NCI-H2196 treated with DMSO at 0.1 percent for 48 hours (cell line): ENCODE measurements around the gene HTR3A.

Experiments used
- DNase-seq: peaks from one replicate; lab custom pipeline; 2025; ENCODE audit not compliant: unreplicated experiment; lab: John Stamatoyannopoulos, UW

Gene HTR3A

GRCh38 chr11:113977701-113978100, 2.8 kb downstream of the HTR3A start:
- DNase-seq: no peak

- DNase-seq: no peak
Observed at GRCh38 chr11:113979431-113979830, 4.5 kb downstream of the HTR3A start.

GRCh38 chr11:113980785-113981184, 5.9 kb downstream of the HTR3A start:
- no peak for DNase-seq

GRCh38 chr11:113982306-113982705, 7.4 kb downstream of the HTR3A start:
- no peak for DNase-seq

GRCh38 chr11:113984781-113985180, 9.9 kb downstream of the HTR3A start:
- no peak for DNase-seq

GRCh38 chr11:113985906-113986305, 11.0 kb downstream of the HTR3A start:
- DNase-seq: no peak

- DNase-seq: no peak
Observed at GRCh38 chr11:113986351-113987140, 11.6 kb downstream of the HTR3A start.

- no peak for DNase-seq
Observed at GRCh38 chr11:113989381-113989780, 14.5 kb downstream of the HTR3A start.

- DNase-seq: no peak
Observed at GRCh38 chr11:113989916-113990315, 15.0 kb downstream of the HTR3A start.

GRCh38 chr11:113991170-113991569, 16.3 kb downstream of the HTR3A start:
- no peak for DNase-seq

- DNase-seq: peak; percentile 66
Observed at GRCh38 chr11:113991718-113992458, 17.0 kb downstream of the HTR3A start.

- no peak for DNase-seq
Observed at GRCh38 chr11:113992459-113993110, 17.7 kb downstream of the HTR3A start.

GRCh38 chr11:113994077-113994954, 19.4 kb downstream of the HTR3A start:
- no peak for DNase-seq

GRCh38 chr11:113997473-113997872, 22.6 kb downstream of the HTR3A start:
- no peak for DNase-seq

GRCh38 chr11:113998574-113998973, 23.7 kb downstream of the HTR3A start:
- no peak for DNase-seq

GRCh38 chr11:114000526-114000925, 25.6 kb downstream of the HTR3A start:
- no peak for DNase-seq

- no peak for DNase-seq
Observed at GRCh38 chr11:114001416-114001815, 26.5 kb downstream of the HTR3A start.

- no peak for DNase-seq
Observed at GRCh38 chr11:114008331-114008730, 33.4 kb downstream of the HTR3A start.

GRCh38 chr11:114010931-114011330, 36.0 kb downstream of the HTR3A start:
- DNase-seq: no peak

GRCh38 chr11:114011443-114011842, 36.5 kb downstream of the HTR3A start:
- DNase-seq: no peak

- no peak for DNase-seq
Observed at GRCh38 chr11:114015117-114015516, 40.2 kb downstream of the HTR3A start.
